Measurements from ENCODE around the gene TMEM200A. TPM values are rescaled to one million over a fixed set of nuclear protein-coding genes. Genes with fewer than 3 reads are reported as not detected.

The TMEM200A gene
- total RNA-seq, 1 experiment from 2014 or later, result not detected

DNA sequence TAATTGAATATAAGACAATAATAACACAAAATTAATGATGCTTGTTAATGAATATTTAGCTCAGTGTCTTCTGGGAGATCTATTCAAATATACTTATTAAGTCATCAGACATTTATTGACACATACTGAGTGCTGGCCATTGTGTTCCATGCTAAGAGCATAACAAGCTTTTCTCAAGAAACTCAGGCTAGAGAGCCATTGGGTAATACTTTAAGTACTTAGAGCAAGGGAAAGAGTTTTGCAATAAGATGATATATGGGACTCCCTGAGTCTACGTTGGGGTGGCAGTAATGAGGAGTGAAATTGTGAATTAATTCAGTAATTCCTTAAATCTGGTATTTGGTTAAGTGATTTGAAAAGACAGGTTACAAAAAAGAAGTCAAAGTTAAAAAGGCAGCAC, 11.1 kb downstream of the TMEM200A start:
- no peak for DNase-seq (ENCODE audit: extremely low read depth, low read depth)

DNA sequence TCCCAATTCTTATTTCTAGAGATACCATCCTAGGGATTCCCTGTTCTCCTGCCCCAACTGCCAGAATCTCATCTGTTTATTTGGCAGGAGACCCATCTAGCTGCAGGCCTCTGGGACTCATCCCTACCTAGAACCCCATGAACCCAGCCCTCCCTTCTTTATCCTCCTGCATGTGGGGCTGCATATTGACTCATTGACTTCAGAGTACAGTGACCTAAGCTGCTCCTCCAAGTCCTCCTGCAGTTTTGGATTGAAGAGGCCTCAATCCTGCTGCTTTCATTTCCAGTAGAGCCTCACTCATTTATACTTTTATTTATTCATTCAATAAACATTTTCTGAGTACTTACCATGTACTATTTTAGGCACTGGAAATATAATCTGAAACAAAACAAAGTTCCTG, 11.6 kb downstream of the TMEM200A start:
- DNase-seq (ENCODE audit: extremely low read depth, low read depth), result no peak

DNA sequence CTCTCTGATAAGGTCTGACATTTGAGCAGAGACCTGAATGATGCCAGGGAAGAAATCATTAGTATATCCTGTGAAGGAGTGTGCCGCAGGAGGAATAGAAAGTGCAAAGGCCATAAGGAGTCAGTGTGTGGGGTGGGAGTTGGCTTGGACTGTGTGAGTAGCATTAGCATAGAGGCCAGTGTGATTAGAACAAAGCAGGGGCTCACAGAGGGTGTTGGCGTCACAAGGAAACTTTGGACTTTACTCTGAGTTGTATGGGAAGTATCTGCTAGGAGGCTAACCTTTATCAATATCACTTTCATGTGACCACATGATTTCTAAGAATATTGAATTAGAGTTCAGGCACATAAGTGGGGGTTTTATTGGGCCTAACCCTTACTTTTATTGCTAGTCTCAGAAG, 12.1 kb downstream of the TMEM200A start:
- DNase-seq (ENCODE audit: extremely low read depth, low read depth), result no peak

- no peak for DNase-seq (ENCODE audit: extremely low read depth, low read depth)
These were observed 13.4 kb downstream of the TMEM200A start for GRCh38 chr6:130379223-130379622.

- no peak for DNase-seq (ENCODE audit: extremely low read depth, low read depth)
These were observed 15.2 kb downstream of the TMEM200A start for GRCh38 chr6:130381012-130381411.

GRCh38 chr6:130381459-130382380, 15.9 kb downstream of the TMEM200A start:
- no peak for DNase-seq (ENCODE audit: extremely low read depth, low read depth)

DNA sequence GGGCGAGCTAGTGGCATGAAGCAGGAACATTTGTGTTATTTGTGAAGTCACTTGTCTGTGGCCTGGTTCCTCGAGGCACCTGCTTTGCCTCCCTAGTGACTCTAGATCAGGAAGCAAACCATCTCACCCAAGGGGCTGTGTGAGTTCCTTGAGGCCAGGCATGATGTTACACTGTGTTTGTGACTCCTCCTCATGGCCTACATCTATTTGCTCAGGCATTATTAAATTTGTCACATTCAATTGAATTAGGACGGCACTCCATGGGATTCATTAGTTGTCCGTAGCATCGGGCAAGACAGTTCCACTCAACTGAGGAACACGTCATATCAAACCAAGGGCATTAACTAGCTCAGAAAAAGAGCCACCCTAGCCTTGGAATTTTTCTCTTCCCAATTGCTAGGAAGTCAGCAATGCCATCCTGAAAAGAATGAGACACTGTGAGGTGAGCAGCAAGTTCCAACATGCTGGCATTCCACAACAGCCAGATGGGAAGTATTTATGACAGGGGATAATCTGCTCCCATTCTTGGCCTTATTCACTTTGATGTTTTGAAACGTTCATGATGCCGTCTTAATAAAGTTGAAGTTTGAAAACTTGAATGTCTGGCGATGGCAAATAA, 17.2 kb downstream of the TMEM200A start:
- no peak for DNase-seq (ENCODE audit: extremely low read depth, low read depth)

GRCh38 chr6:130385064-130385695, 19.4 kb downstream of the TMEM200A start:
- no peak for DNase-seq (ENCODE audit: extremely low read depth, low read depth)

GRCh38 chr6:130389142-130389541, 23.3 kb downstream of the TMEM200A start:
- no peak for DNase-seq (ENCODE audit: extremely low read depth, low read depth)

- no peak for DNase-seq (ENCODE audit: extremely low read depth, low read depth)
These were observed 25.1 kb downstream of the TMEM200A start for GRCh38 chr6:130390890-130391289.

GRCh38 chr6:130393306-130393705, 27.5 kb downstream of the TMEM200A start:
- no peak for DNase-seq (ENCODE audit: extremely low read depth, low read depth)

DNA sequence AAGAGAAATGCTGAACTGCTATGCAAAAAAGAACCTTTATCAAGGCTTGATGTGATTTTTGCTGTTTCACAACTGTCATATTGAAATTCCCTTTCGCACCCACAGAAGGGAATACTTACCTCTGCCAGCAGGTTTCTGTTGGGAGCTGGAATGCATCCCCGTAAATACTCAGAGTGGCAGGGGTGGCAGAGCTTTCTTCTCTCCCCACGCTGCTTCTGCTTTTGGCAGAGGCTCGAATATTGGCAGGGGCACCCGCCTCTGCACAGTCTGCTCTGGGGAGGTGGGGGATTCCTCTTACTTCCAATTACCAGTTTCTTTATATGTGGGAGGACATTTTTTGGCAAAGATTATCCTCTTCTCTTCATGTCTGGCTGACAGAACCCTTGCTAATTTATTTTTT, 28.4 kb downstream of the TMEM200A start:
- no peak for DNase-seq (ENCODE audit: extremely low read depth, low read depth)

DNA sequence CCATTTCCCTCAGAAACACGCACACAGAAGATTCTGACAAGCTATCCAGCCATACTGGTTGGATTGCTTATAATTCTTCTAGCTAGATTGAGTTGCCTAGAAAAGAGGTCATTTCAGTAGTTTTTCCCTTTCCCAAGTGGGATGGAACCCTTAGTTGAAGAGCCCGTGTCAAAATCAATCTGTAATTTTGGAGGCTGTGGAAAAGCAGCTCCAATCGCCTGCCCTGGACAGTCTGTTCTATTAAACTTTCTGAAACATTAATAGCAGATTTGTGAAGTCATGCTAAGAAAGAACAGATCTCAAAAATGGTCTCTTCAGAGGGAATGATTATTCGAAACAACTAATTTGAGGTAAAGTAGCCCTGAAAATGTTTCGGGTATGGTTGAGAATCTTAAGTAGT, 29.3 kb downstream of the TMEM200A start:
- DNase-seq (ENCODE audit: extremely low read depth, low read depth), result no peak

GRCh38 chr6:130396722-130397121, 30.9 kb downstream of the TMEM200A start:
- DNase-seq (ENCODE audit: extremely low read depth, low read depth), result no peak

DNA sequence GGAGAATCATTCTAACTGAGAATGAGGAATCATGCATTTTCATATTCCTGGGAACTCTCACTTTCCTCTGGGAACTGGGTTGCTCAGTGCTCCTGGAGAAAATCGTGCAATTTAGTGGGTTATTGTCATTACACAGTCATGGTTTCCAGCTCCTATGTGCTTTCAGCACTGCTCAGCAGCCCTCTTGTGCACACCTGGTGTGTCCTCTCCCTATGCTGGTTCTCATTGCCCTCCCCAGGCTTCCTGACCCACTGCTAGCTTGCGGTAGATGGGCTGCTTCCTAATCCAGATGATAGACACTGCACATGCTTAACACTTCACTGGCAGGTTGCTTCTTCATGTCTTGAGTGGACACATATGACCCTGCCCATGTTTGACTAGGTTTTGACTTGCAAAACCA, 39.7 kb downstream of the TMEM200A start:
- no peak for DNase-seq (ENCODE audit: extremely low read depth, low read depth)

- DNase-seq (ENCODE audit: extremely low read depth, low read depth), result no peak
These were observed 41.2 kb downstream of the TMEM200A start for GRCh38 chr6:130407032-130407431.

- DNase-seq (ENCODE audit: extremely low read depth, low read depth), result no peak
These were observed 43.7 kb downstream of the TMEM200A start for GRCh38 chr6:130409418-130410100.

GRCh38 chr6:130411481-130411880, 45.7 kb downstream of the TMEM200A start:
- DNase-seq (ENCODE audit: extremely low read depth, low read depth), result no peak

- DNase-seq (ENCODE audit: extremely low read depth, low read depth), result no peak
These were observed 46.9 kb downstream of the TMEM200A start for GRCh38 chr6:130412556-130413290.

GRCh38 chr6:130417951-130418350, 52.1 kb downstream of the TMEM200A start:
- DNase-seq (ENCODE audit: extremely low read depth, low read depth), result no peak

All from NCI-H460 (cell line).